Osteocyte (in vitro differentiated cells): ENCODE results near the gene POMGNT1. TPM values are rescaled to one million over a fixed set of nuclear protein-coding genes. Genes with fewer than 3 reads are reported as not detected.

Experiments
- DNase-seq: peaks from one replicate; pipeline ENCODE4 v3.0.0; 2021; ENCODE audit warnings: mixed read lengths; ENCODE audit not compliant: unreplicated experiment; ENCODE audit errors: extremely low spot score
- H3K27ac Mint-ChIP-seq: one replicate; pipeline ENCODE4 v1.8.0; 2021; ENCODE audit warnings: mild to moderate bottlenecking, mixed read lengths; ENCODE audit not compliant: unreplicated experiment
- H3K27me3 Mint-ChIP-seq: one replicate; pipeline ENCODE4 v1.8.0; 2021; ENCODE audit warnings: mixed read lengths; ENCODE audit not compliant: unreplicated experiment
- H3K36me3 Mint-ChIP-seq: one replicate; pipeline ENCODE4 v1.8.0; 2021; ENCODE audit warnings: mixed read lengths; ENCODE audit not compliant: unreplicated experiment
- H3K4me1 Mint-ChIP-seq: one replicate; pipeline ENCODE4 v1.8.0; 2021; ENCODE audit warnings: mixed read lengths; ENCODE audit not compliant: unreplicated experiment
- H3K4me3 Mint-ChIP-seq: one replicate; pipeline ENCODE4 v1.8.0; 2021; ENCODE audit warnings: mild to moderate bottlenecking, moderate library complexity, mixed read lengths; ENCODE audit not compliant: unreplicated experiment
- H3K9me3 Mint-ChIP-seq: one replicate; pipeline ENCODE4 v1.8.0; 2021; ENCODE audit warnings: mixed read lengths; ENCODE audit not compliant: unreplicated experiment
- total RNA-seq: library from RNA; stranded (reverse); gene quantifications from 2 replicates; pipeline ENCODE4 v1.2.1, GENCODE V29; 2021
- TF ChIP-seq, protein P1 (sequence below): fragments of 200-600 bp; sonication (generic); IDR thresholded peaks from 2 replicates; pipeline ENCODE4 v1.5.0; 2021; ENCODE audit warnings: antibody characterized with exemption, mild to moderate bottlenecking, moderate library complexity

POMGNT1 gene
- total RNA-seq, 1 donor from 2014 or later = 88.9 TPM

DNA sequence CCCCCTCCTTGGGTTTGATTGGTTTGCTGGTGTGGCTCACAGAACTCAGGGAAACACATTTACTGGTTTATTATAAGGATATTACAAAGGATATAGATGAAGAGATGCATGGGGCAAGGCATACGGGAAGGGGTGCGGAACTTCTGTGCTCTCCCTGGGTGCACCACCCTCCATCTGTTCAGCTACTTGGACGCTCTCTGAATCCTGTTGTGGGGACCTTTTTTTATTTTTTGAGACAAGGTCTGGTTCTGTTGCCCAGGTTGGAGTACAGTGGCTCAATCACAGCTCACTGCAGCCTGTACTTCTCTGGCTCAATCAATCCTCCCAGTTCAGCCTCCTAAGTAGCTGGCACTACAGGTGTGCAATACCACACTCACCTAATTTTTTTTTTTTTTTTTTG, 12.3 kb upstream of the POMGNT1 start:
- Mint-ChIP-seq H3K36me3 (peaks cover 3% of the 10 kb centered on the region), H3K9me3 (no peaks in the 10 kb centered on the region)

DNA sequence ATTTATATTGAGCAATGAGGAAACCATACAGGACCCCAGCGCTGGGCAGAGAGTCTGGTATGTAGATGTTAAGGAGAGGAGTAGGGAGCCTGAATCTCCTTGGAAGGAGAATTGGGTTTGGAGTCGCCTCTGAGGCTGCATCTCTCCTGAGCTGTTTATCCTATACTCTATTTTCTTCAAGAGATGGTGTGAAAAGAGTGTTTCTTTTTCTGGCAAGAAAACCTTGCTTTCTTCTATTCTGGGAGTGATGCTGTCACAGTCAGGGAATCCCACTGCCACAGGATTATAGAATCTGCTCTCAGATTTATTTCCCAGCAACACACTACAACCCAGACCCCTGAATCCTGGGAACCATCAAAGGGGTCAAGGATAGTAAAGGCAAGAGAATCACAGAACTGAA, 8.2 kb upstream of the POMGNT1 start:
- H3K27ac Mint-ChIP-seq = no peak overlapping the region
- no peak overlapping the region for H3K4me3 Mint-ChIP-seq
- TF ChIP-seq, protein P1, sequence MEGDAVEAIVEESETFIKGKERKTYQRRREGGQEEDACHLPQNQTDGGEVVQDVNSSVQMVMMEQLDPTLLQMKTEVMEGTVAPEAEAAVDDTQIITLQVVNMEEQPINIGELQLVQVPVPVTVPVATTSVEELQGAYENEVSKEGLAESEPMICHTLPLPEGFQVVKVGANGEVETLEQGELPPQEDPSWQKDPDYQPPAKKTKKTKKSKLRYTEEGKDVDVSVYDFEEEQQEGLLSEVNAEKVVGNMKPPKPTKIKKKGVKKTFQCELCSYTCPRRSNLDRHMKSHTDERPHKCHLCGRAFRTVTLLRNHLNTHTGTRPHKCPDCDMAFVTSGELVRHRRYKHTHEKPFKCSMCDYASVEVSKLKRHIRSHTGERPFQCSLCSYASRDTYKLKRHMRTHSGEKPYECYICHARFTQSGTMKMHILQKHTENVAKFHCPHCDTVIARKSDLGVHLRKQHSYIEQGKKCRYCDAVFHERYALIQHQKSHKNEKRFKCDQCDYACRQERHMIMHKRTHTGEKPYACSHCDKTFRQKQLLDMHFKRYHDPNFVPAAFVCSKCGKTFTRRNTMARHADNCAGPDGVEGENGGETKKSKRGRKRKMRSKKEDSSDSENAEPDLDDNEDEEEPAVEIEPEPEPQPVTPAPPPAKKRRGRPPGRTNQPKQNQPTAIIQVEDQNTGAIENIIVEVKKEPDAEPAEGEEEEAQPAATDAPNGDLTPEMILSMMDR = no peak
- no peaks in the 10 kb centered on the region for H3K27me3 Mint-ChIP-seq
- no peak for DNase-seq
- peaks cover 32% of the 10 kb centered on the region for H3K4me1 Mint-ChIP-seq
- no peaks in the 10 kb centered on the region for H3K36me3 Mint-ChIP-seq
- H3K9me3 Mint-ChIP-seq = no peaks in the 10 kb centered on the region

More for the DNA sequence above, 12.3 kb upstream of the POMGNT1 start:
- no peaks in the 10 kb centered on the region for H3K27me3 Mint-ChIP-seq
- peaks cover 4% of the 10 kb centered on the region for H3K4me1 Mint-ChIP-seq
- H3K4me3 Mint-ChIP-seq = no peak overlapping the region
- TF ChIP-seq, protein P1 = no peak
- no peak for DNase-seq
- H3K27ac Mint-ChIP-seq = no peak overlapping the region

DNA sequence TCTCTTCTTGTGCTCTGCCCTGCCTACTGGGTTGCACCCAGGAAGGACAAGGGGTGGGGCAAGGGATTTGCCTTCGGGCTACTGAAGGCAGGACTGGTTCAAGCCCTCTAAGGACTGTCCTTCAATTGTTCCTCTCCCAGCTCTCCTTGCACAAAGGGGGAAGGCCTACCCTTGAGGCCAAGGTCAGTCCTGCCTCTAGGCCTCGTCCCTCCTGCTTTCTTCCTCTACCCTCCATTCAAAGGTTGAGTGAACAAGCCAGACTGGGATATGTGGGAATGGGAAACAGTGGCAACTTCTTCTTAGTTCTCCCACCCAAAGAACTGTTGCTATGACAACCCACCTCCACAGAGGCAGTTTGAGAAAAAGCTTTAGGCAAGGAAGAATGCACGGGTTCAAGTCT, 7.6 kb upstream of the POMGNT1 start:
- DNase-seq = no peak
- H3K27ac Mint-ChIP-seq = no peak overlapping the region
- H3K4me3 Mint-ChIP-seq = no peak overlapping the region
- TF ChIP-seq, protein P1 = no peak
- no peaks in the 10 kb centered on the region for H3K36me3 Mint-ChIP-seq
- H3K9me3 Mint-ChIP-seq = no peaks in the 10 kb centered on the region
- H3K27me3 Mint-ChIP-seq = no peaks in the 10 kb centered on the region
- peaks cover 32% of the 10 kb centered on the region for H3K4me1 Mint-ChIP-seq

DNA sequence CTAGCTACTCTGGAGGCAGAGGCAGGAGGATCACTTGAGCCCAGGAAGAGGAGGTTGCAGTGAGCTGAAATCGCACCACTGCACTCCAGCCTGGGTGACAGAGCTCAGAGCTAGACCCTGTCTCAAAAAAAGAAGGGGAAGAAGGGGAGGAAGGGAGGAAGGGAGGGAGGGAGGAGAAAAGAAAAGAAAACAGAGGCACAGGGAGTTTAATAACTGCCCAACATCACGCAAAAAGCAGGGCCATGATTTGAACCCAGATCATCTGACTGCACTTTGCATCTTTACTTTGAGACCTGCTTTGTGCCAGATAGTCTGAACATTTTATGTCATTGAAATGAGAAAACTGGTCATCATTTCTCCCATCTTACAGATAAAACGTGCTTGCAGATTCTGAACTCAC, 6.9 kb upstream of the POMGNT1 start:
- H3K36me3 Mint-ChIP-seq = no peaks in the 10 kb centered on the region
- no peaks in the 10 kb centered on the region for H3K9me3 Mint-ChIP-seq
- peaks cover 32% of the 10 kb centered on the region for H3K4me1 Mint-ChIP-seq
- H3K27ac Mint-ChIP-seq = peak overlapping the region; percentile 69
- TF ChIP-seq, protein P1 = no peak
- no peaks in the 10 kb centered on the region for H3K27me3 Mint-ChIP-seq
- no peak for DNase-seq
- H3K4me3 Mint-ChIP-seq = no peak overlapping the region

DNA sequence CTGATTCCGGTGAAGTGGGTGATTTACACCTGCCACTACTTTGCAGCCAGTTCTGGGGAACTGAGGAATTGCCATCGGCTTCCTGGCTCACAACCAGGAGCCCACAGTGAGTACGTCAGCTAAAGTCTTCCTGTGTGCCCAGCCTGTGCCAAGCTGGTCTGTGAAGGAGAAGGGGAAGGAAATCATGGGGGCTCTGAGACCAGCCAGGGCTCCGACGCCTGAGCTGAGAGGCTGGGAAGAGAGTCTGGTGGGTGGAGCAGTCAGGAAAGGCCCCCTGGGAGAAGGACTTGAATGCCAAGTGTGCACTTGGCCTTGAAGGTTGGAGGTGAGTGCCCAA, 6.1 kb upstream of the POMGNT1 start:
- H3K4me1 Mint-ChIP-seq = peaks cover 32% of the 10 kb centered on the region
- DNase-seq = no peak
- H3K27me3 Mint-ChIP-seq = no peaks in the 10 kb centered on the region
- H3K27ac Mint-ChIP-seq = peak overlapping the region; percentile 69
- no peaks in the 10 kb centered on the region for H3K9me3 Mint-ChIP-seq
- no peaks in the 10 kb centered on the region for H3K36me3 Mint-ChIP-seq
- TF ChIP-seq, protein P1 = no peak
- peak overlapping the region; percentile 96 for H3K4me3 Mint-ChIP-seq
